Stimulated activated CD8-positive, alpha-beta memory T cell treated with anti-CD3 and anti-CD28 coated beads, Interleukin-7, amount 100 ng/mL, for 1 hour (primary cell): ENCODE measurements around the gene MAG.
A peak's percentile ranks its signal among the peaks of the same experiment; 100 is the strongest.

Source experiments
- DNase-seq, 2 donors: peaks; one replicate each; pipeline ENCODE4 v3.0.0-alpha.2; 2020; ENCODE audit warnings: low read depth in 2 of 2

Gene MAG

GRCh38 chr19:35265126-35265899, 26.6 kb upstream of the MAG start:
- DNase-seq: no peak

- no peak for DNase-seq
Measured at GRCh38 chr19:35265900-35266519, 26.0 kb upstream of the MAG start.

- DNase-seq: no peak
Measured at GRCh38 chr19:35266520-35267352, 25.2 kb upstream of the MAG start.

- DNase-seq: no peak
Measured at GRCh38 chr19:35267353-35267817, 24.6 kb upstream of the MAG start.

- peak; percentile 45 to 53 for DNase-seq
Measured at GRCh38 chr19:35267818-35268535, 24.0 kb upstream of the MAG start.

GRCh38 chr19:35268536-35269437, 23.2 kb upstream of the MAG start, which contains the start of gene USF2:
USF2 (plus strand) TSS chr19:35268962; CDS start chr19:35269102, 140 bp downstream.
- no peak for DNase-seq

- DNase-seq: peak; percentile 52 to 54
Measured at GRCh38 chr19:35269438-35270117, 22.4 kb upstream of the MAG start.

- no peak for DNase-seq
Measured at GRCh38 chr19:35270381-35270811, 21.6 kb upstream of the MAG start.

- DNase-seq: no peak
Measured at GRCh38 chr19:35271546-35271945, 20.4 kb upstream of the MAG start.

- no peak for DNase-seq
Measured at GRCh38 chr19:35272122-35272719, 19.7 kb upstream of the MAG start.

- DNase-seq: no peak
Measured at GRCh38 chr19:35272954-35273649, 18.9 kb upstream of the MAG start.

- DNase-seq: no peak
Measured at GRCh38 chr19:35273686-35274259, 18.2 kb upstream of the MAG start.

GRCh38 chr19:35274323-35274722, 17.6 kb upstream of the MAG start:
- DNase-seq: no peak

- no peak for DNase-seq
Measured at GRCh38 chr19:35276706-35277281, 15.2 kb upstream of the MAG start.

- DNase-seq: no peak
Measured at GRCh38 chr19:35278578-35279284, 13.2 kb upstream of the MAG start.

- DNase-seq: no peak
Measured at GRCh38 chr19:35279374-35279773, 12.6 kb upstream of the MAG start.

- no peak for DNase-seq
Measured at GRCh38 chr19:35279985-35280821, 11.8 kb upstream of the MAG start.
